HepG2 (cell line): Measurements from ENCODE around the gene NCOA7. TPM values are rescaled to one million over a fixed set of nuclear protein-coding genes. Genes with fewer than 3 reads are reported as not detected.

ENCODE experiments used
- ATAC-seq: fragments of 200-7000 bp; cut with Tn5 transposase; 3 replicates; pipeline ENCODE4 v1.9.1; 2020; ENCODE audit warnings: mild to moderate bottlenecking, moderate library complexity
- BruUV-seq: library from RNA; stranded (reverse); fragments of 400-500 nt; replicated peaks from 2 replicates; lab custom pipeline; 2021; lab: Mats Ljungman, UMichigan
- CTCF ChIA-PET: fragments of 300-600 bp; formaldehyde crosslinking; extraction: SDS; loops from one replicate; lab custom pipeline; 2021; ENCODE audit warnings: low total read pairs, inconsistent platforms, low intra/inter-chr PET ratio; lab: Yijun Ruan, JAX
- POLR2A ChIA-PET: fragments of 350-600 bp; sonication (Branson Sonifier 250); formaldehyde crosslinking; loops from one replicate; lab custom pipeline; 2020; ENCODE audit warnings: antibody characterized with exemption, inconsistent platforms; lab: Yijun Ruan, JAX
- DNase-seq: peaks from one replicate; pipeline ENCODE4 v3.0.0-alpha.2; 2015; ENCODE audit warnings: low spot score
- FAIRE-seq: peaks from 3 replicates; lab custom pipeline; 2011; peaks lifted over from hg19 to GRCh38; lab: Jason Lieb, UNC
- H2AFZ ChIP-seq: one replicate; pipeline ENCODE4 v1.6.1; 2011; ENCODE audit warnings: low read length, inconsistent platforms
- H3K27ac ChIP-seq: fragments of 300-600 bp; 3 replicates; pipeline ENCODE4 v1.8.0; 2011; ENCODE audit warnings: mixed run types, mild to moderate bottlenecking, mixed read lengths, low read length, inconsistent platforms; ENCODE audit not compliant: insufficient read depth; ENCODE audit errors: extremely low read length
- H3K27me3 ChIP-seq, 2 experiments: fragments of 200-600 bp in 1 of 2; 2 replicates in 1 of 2; 3 replicates in 1 of 2; pipeline versions ENCODE4 v1.6.0 to v1.8.0; 2011; ENCODE audit warnings: low read length in 2 of 2, mild to moderate bottlenecking in 2 of 2, moderate library complexity in 2 of 2, inconsistent platforms in 1 of 2; ENCODE audit not compliant: insufficient read depth in 2 of 2, control insufficient read depth in 1 of 2
- H3K36me3 ChIP-seq, 2 experiments: fragments of 200-600 bp in 1 of 2; replicated peaks in 1 of 2; 2 replicates in 1 of 2; 3 replicates in 1 of 2; pipeline versions ENCODE4 v1.5.1 to v1.8.0; 2011; ENCODE audit warnings: low read length in 2 of 2, inconsistent platforms in 1 of 2; ENCODE audit not compliant: insufficient read depth in 2 of 2, control insufficient read depth in 1 of 2
- H3K4me1 ChIP-seq: 2 replicates; pipeline ENCODE4 v1.5.1; 2012; ENCODE audit warnings: low read length, inconsistent platforms; ENCODE audit not compliant: insufficient read depth
- H3K4me2 ChIP-seq: 2 replicates; pipeline ENCODE4 v1.6.0; 2011; ENCODE audit warnings: low read depth, low read length, inconsistent platforms
- H3K4me3 ChIP-seq, 3 experiments: fragments of 200-600 bp in 1 of 3; sonication (generic), shearing (Covaris generic) in 1 of 3; replicated peaks in 1 of 3; 2 replicates each; pipeline ENCODE4 v1.5.1; 2011 to 2016; ENCODE audit warnings: low read length in 3 of 3, inconsistent platforms in 2 of 3, low read depth in 2 of 3, mild to moderate bottlenecking in 2 of 3, control low read depth in 1 of 3, mixed read lengths in 1 of 3; ENCODE audit not compliant: insufficient read depth in 1 of 3
- H3K79me2 ChIP-seq: one replicate; pipeline ENCODE4 v1.6.1; 2011; ENCODE audit warnings: low read length, inconsistent platforms; ENCODE audit not compliant: insufficient read depth
- H3K9ac ChIP-seq: 2 replicates; pipeline ENCODE4 v1.6.0; 2011; ENCODE audit warnings: mild to moderate bottlenecking, low read depth, low read length, inconsistent platforms; ENCODE audit not compliant: insufficient read depth
- H3K9me3 ChIP-seq: 2 replicates; pipeline ENCODE4 v1.5.1; 2012; ENCODE audit warnings: mild to moderate bottlenecking, low read length
- H4K20me1 ChIP-seq: 2 replicates; pipeline ENCODE4 v1.6.0; 2011; ENCODE audit warnings: inconsistent platforms, mild to moderate bottlenecking, low read length, moderate library complexity; ENCODE audit not compliant: insufficient read depth
- EZH2 ChIP-seq: conservative IDR thresholded peaks from 2 replicates; pipeline ENCODE4 v1.6.1; 2012; ENCODE audit warnings: mild to moderate bottlenecking, low read depth, low read length, moderate library complexity
- FOXO1 ChIP-seq: sonication (generic); formaldehyde crosslinking; IDR thresholded peaks from 2 replicates; pipeline ENCODE4 v1.4.0; 2020; ENCODE audit warnings: missing genetic modification reagents
- FOXO4 ChIP-seq: sonication (generic); formaldehyde crosslinking; conservative IDR thresholded peaks from 2 replicates; pipeline ENCODE4 v1.8.1; 2023; ENCODE audit warnings: missing genetic modification reagents
- FOXP1 ChIP-seq, 2 experiments: fragments of 450-650 bp in 1 of 2; IDR thresholded peaks; 2 replicates each; pipeline ENCODE4 v1.6.1; 2017 to 2018; ENCODE audit warnings: antibody characterized with exemption in 1 of 2
- KDM1A ChIP-seq: IDR thresholded peaks from 2 replicates; pipeline ENCODE4 v1.6.1; 2016; ENCODE audit warnings: missing compliant biosample characterization
- KDM3A ChIP-seq: IDR thresholded peaks from 2 replicates; pipeline ENCODE4 v1.6.1; 2018; ENCODE audit warnings: low read depth, missing compliant biosample characterization
- KLF13 ChIP-seq: sonication (generic); formaldehyde crosslinking; IDR thresholded peaks from 2 replicates; pipeline ENCODE4 v1.4.0; 2020; ENCODE audit warnings: mild to moderate bottlenecking, missing genetic modification reagents
- NCOR1 ChIP-seq: fragments of 200-600 bp; sonication (generic); IDR thresholded peaks from 2 replicates; pipeline ENCODE4 v1.7.0; 2017; ENCODE audit warnings: antibody characterized with exemption, low read length, borderline replicate concordance
- POLR2A ChIP-seq, 2 experiments: IDR thresholded peaks; 2 replicates each; pipeline ENCODE4 v1.6.1; 2011; ENCODE audit warnings: low read depth in 2 of 2, low read length in 2 of 2, mild to moderate bottlenecking in 1 of 2, moderate library complexity in 1 of 2; ENCODE audit not compliant: insufficient read depth in 1 of 2
- RNF219 ChIP-seq: sonication (generic); formaldehyde crosslinking; IDR thresholded peaks from 2 replicates; pipeline ENCODE4 v1.5.0; 2020; ENCODE audit warnings: mild to moderate bottlenecking, missing genetic modification reagents
- SMC3 ChIP-seq: IDR thresholded peaks from 2 replicates; pipeline ENCODE4 v1.6.1; 2011; ENCODE audit warnings: low read length, improper control_type of control experiment
- XRCC5 ChIP-seq: fragments of 200-400 bp; formaldehyde crosslinking; optimal IDR thresholded peaks from 2 replicates; pipeline ENCODE3; 2017; ENCODE audit warnings: mild to moderate bottlenecking, low read length
- ZFP91 ChIP-seq: sonication (generic); formaldehyde crosslinking; IDR thresholded peaks from 2 replicates; pipeline ENCODE4 v1.9.0; 2022; ENCODE audit warnings: missing genetic modification reagents, mild to moderate bottlenecking, borderline replicate concordance
- ZMAT3 ChIP-seq: sonication (generic); formaldehyde crosslinking; conservative IDR thresholded peaks from 2 replicates; pipeline ENCODE4 v1.7.0; 2021; ENCODE audit warnings: missing genetic modification reagents
- ZNF652 ChIP-seq: IDR thresholded peaks from 2 replicates; pipeline ENCODE4 v1.6.1; 2016; ENCODE audit warnings: low read depth, borderline replicate concordance
- WGBS: methylation state at CpG from one replicate; pipeline ENCODE4 v1.1.6; 2017; ENCODE audit warnings: low lambda C conversion rate; 5-methylcytosine and 5-hydroxymethylcytosine counted together
- in situ Hi-C: cut with HindIII; loops from 2 replicates; pipeline ENCODE4 v1.10.0; 2017; ENCODE audit warnings: low pct_unique_long_range_greater_than_20kb; ENCODE audit not compliant: extremely low pct_ligation_motif_present
- intact Hi-C: fragments of 100-400 bp; cut with micrococcal nuclease; formaldehyde crosslinking; loops from one replicate; pipeline ENCODE4 v1.10.0; 2022; ENCODE audit not compliant: unreplicated experiment
- polyA plus RNA-seq, 8 experiments: library from polyadenylated mRNA; depleted of rRNA in 3 of 8; stranded (reverse) in 7 of 8; unstranded in 1 of 8; fragments of >200 nt; fragmentation: Illumina TruSeq in 4 of 8; extraction: Trizol in 4 of 8; gene quantifications; 2 replicates each; pipeline versions ENCODE4 v1.2.1 to v1.2.3, GENCODE V29; 2011 to 2016; ENCODE audit warnings: low read depth in 4 of 8, missing spikeins in 1 of 8, mixed read lengths in 1 of 8; ENCODE audit not compliant: insufficient read depth in 1 of 8
- total RNA-seq, 5 experiments: library from RNA; depleted of rRNA; stranded (reverse); fragments of >200 nt; fragmentation: Illumina TruSeq; extraction: Trizol; gene quantifications; 2 replicates each; pipeline ENCODE4 v1.2.3, GENCODE V29; 2016; ENCODE audit warnings: low read depth in 1 of 5

The NCOA7 gene
- total and polyA plus RNA-seq, 2 of the 13 experiments (the other 11 are each of a cell fraction or from before 2014, with no cell fraction given): 13.6 to 20.8 TPM

GRCh38 chr6:125886021-125886420 is 95.3 kb downstream of the NCOA7 start:
- Histone ChIP-seq H3K9ac (no peak overlapping the region), H3K79me2 (no peaks in the 10 kb centered on the region), H3K27ac (no peak overlapping the region), H3K36me3 (peaks cover 6 to 44% of the 10 kb centered on the region in 2 experiments; a peak in 4 of 5 replicates), H3K27me3 (no peaks in the 10 kb centered on the region), H3K9me3 (no peaks in the 10 kb centered on the region), H4K20me1 (no peaks in the 10 kb centered on the region), H3K4me2 (no peak overlapping the region), H2AFZ (no peak overlapping the region), H3K4me1 (no peaks in the 10 kb centered on the region), H3K4me3 (no peak overlapping the region)
- ATAC-seq: no peak
- ChIA-PET POLR2A (interaction anchor here (0.7 kb wide), 1 partner anchor 9 kb away, joined by 5 read pairs; no protein-coding TSS in a partner anchor), CTCF (no interaction called here)
- intact Hi-C loops (loop anchor here (5.0 kb wide), 1 partner anchor 94 kb away; the partner anchor contains the start of gene NCOA7), in situ Hi-C loops (no loop called here)
- no TSS peak for BruUV-seq
- WGBS: 98% methylated on average over 1 of the region's 1 CpG
- no peak for TF ChIP-seq SMC3
- TF ChIP-seq, all 625 proteins: peak for 0
- FAIRE-seq: no peak
- DNase-seq: no peak

- Histone ChIP-seq H3K4me1 (no peaks in the 10 kb centered on the region), H3K36me3 (peaks cover 3 to 35% of the 10 kb centered on the region in 2 experiments; a peak in 3 of 5 replicates), H3K4me3 (no peak overlapping the region), H3K27ac (no peak overlapping the region), H3K27me3 (no peaks in the 10 kb centered on the region), H4K20me1 (no peaks in the 10 kb centered on the region), H3K9me3 (no peaks in the 10 kb centered on the region), H3K4me2 (no peak overlapping the region), H2AFZ (no peak overlapping the region), H3K9ac (no peak overlapping the region), H3K79me2 (no peaks in the 10 kb centered on the region)
- in situ Hi-C loops: no loop called here
- no peak for DNase-seq
- ChIA-PET CTCF (no interaction called here), POLR2A (no interaction called here)
- intact Hi-C loops: loop anchor here (5.0 kb wide), 1 partner anchor 95 kb away; the partner anchor contains the start of gene NCOA7
- no peak for FAIRE-seq
- BruUV-seq: no TSS peak
- no peak for ATAC-seq
- WGBS: 87% methylated on average over 2 of the region's 2 CpGs
- TF ChIP-seq ZFP91: no peak
- no peak for TF ChIP-seq KLF13 (CRISPR knock-in tag)
- no peak for TF ChIP-seq FOXO1 (CRISPR knock-in tag)
- TF ChIP-seq ZNF652 (CRISPR knock-in tag): no peak
- no peak for TF ChIP-seq ZMAT3 (CRISPR knock-in tag)
- TF ChIP-seq POLR2A (IDR thresholded peaks at IDR 0.05; ENCODE audit: insufficient read depth in 1 of 2, low read depth in 2 of 2, low read length in 2 of 2): no peak
- TF ChIP-seq EZH2: no peak
- no peak for TF ChIP-seq FOXP1 (IDR thresholded peaks at IDR 0.05)
- TF ChIP-seq FOXP1 (CRISPR knock-in tag; IDR thresholded peaks at IDR 0.05): no peak
- no peak for TF ChIP-seq NCOR1
- no peak for TF ChIP-seq KDM3A (CRISPR knock-in tag)
- no peak for TF ChIP-seq XRCC5
- no peak for TF ChIP-seq FOXO4
- TF ChIP-seq KDM1A: no peak
- no peak for TF ChIP-seq RNF219 (CRISPR knock-in tag)
These were observed 96.2 kb downstream of the NCOA7 start for GRCh38 chr6:125886914-125887313.
